Lung (tissue), 16 donors: ENCODE measurements around the gene GET3. TPM values are rescaled to one million over a fixed set of nuclear protein-coding genes. Genes with fewer than 3 reads are reported as not detected.

Source experiments
- ATAC-seq: fragments of 200-7000 bp; cut with Tn5 transposase; one replicate; pipeline ENCODE4 v1.9.1; 2020; ENCODE audit warnings: moderate number of reproducible peaks; ENCODE audit not compliant: insufficient read depth, low FRiP score
- DNase-seq, 3 donors: peaks; one replicate each; pipeline ENCODE4 v3.0.0-alpha.2; 2013 to 2017
- H3K27ac ChIP-seq, 2 donors: one replicate each; pipeline ENCODE4 v1.5.1; 2013; ENCODE audit warnings: mild to moderate bottlenecking in 2 of 2, moderate library complexity in 2 of 2, control low read depth in 1 of 2, inconsistent platforms in 1 of 2, low read depth in 1 of 2, low read length in 1 of 2
- H3K27me3 ChIP-seq, 3 donors: one replicate each; pipeline ENCODE4 v1.5.1; 2013; ENCODE audit warnings: low read length in 2 of 3; ENCODE audit not compliant: control insufficient read depth in 3 of 3, insufficient read depth in 3 of 3
- H3K36me3 ChIP-seq, 4 donors: one replicate each; pipeline ENCODE4 v1.5.1; 2013; ENCODE audit warnings: low read length in 4 of 4, mild to moderate bottlenecking in 1 of 4, moderate library complexity in 1 of 4; ENCODE audit not compliant: control insufficient read depth in 4 of 4, insufficient read depth in 4 of 4
- H3K4me1 ChIP-seq, 5 donors: one replicate each; pipeline ENCODE4 v1.5.1; 2013; ENCODE audit warnings: low read length in 5 of 5, mild to moderate bottlenecking in 2 of 5, moderate library complexity in 1 of 5; ENCODE audit not compliant: control insufficient read depth in 5 of 5, insufficient read depth in 5 of 5
- H3K4me3 ChIP-seq: one replicate; pipeline ENCODE4 v1.5.1; 2013; ENCODE audit warnings: mild to moderate bottlenecking, control low read depth, moderate library complexity
- H3K9ac ChIP-seq, 2 donors: one replicate each; pipeline ENCODE4 v1.5.1; 2013; ENCODE audit warnings: low read length in 2 of 2, control low read depth in 1 of 2; ENCODE audit not compliant: insufficient read depth in 1 of 2
- H3K9me3 ChIP-seq, 4 donors: one replicate each; pipeline ENCODE4 v1.5.1; 2013; ENCODE audit warnings: low read length in 3 of 4, mild to moderate bottlenecking in 1 of 4, moderate library complexity in 1 of 4; ENCODE audit not compliant: control insufficient read depth in 4 of 4, insufficient read depth in 3 of 4
- CTCF ChIP-seq: IDR thresholded peaks from 2 replicates; pipeline ENCODE4 v1.5.1; 2012; ENCODE audit warnings: mild to moderate bottlenecking; ENCODE audit errors: control extremely low read depth, extremely low read depth
- WGBS, 2 donors: extraction: QIAGEN DNeasy Blood & Tissue Kit; methylation state at CpG; one replicate each; pipeline ENCODE4 v1.1.7; 2013; 5-methylcytosine and 5-hydroxymethylcytosine counted together
- long read RNA-seq, 5 donors: transcript quantifications; one replicate each; lab custom pipeline, GENCODE V29; 2026
- polyA plus RNA-seq, 2 donors: library from polyadenylated mRNA; stranded (reverse); fragments of 200-250 nt; gene quantifications; one replicate each; pipeline ENCODE4 v1.2.1, GENCODE V29; 2013
- total RNA-seq, 2 donors: library from RNA; depleted of rRNA in 1 of 2; stranded (reverse); fragments of >200 nt in 1 of 2; gene quantifications; one replicate each; pipeline ENCODE4 v1.2.1, GENCODE V29; 2014 to 2021
- donor health status: control.
- donor health status: control.
- donor health status: Bipolar disorder and iron deficiency.
- donor health status: healthy.
- donor health status: DM: yes; HTN: yes; CAD: no.

GET3 gene
- total RNA-seq (10 to 100 TPM; 33.4 to 75.0 TPM), polyA plus RNA-seq (100 to 1,000 TPM in 1 of 2 donors, 10 to 100 TPM in 1; 78.8 to 112 TPM)
- long read RNA-seq, donor 1, transcript ASNA1-201 (7 exons, 1,280 nt) = major isoform, 18 of 48 reads
- long read RNA-seq, donor 1, partial matches to known transcripts = 27 of 48 reads
- long read RNA-seq, donor 1, other reads (novel, unspliced or antisense) = 0 of 48 reads
- long read RNA-seq, donor 2, transcript ASNA1-201 (7 exons, 1,280 nt) = major isoform, 8 of 8 reads
- long read RNA-seq, donor 2, partial matches to known transcripts = 0 of 8 reads
- long read RNA-seq, donor 2, other reads (novel, unspliced or antisense) = 0 of 8 reads
- long read RNA-seq, donor 3, transcript ASNA1-201 (7 exons, 1,280 nt) = major isoform, 26 of 32 reads
- long read RNA-seq, donor 3, partial matches to known transcripts = 6 of 32 reads
- long read RNA-seq, donor 3, other reads (novel, unspliced or antisense) = 0 of 32 reads
- long read RNA-seq, donor 4, transcript ASNA1-201 (7 exons, 1,280 nt) = major isoform, 13 of 19 reads
- long read RNA-seq, donor 4, partial matches to known transcripts = 6 of 19 reads
- long read RNA-seq, donor 4, other reads (novel, unspliced or antisense) = 0 of 19 reads
- long read RNA-seq, donor 5, transcript ASNA1-201 (7 exons, 1,280 nt) = major isoform, 30 of 51 reads
- long read RNA-seq, donor 5, partial matches to known transcripts = 15 of 51 reads
- long read RNA-seq, donor 5, other reads (novel, unspliced or antisense) = 0 of 51 reads

GRCh38 chr19:12736995-12737834, at the start of gene GET3:
Gene GET3 (plus strand): TSS chr19:12737497. CDS start chr19:12737506, 9 bp downstream.
- peak; percentile 87 for ATAC-seq
- TF ChIP-seq CTCF = no peak
- 1% methylated on average over 29 of the region's 29 CpGs for WGBS, 2 donors
- peak within 1 kb of the TSS; percentile 85 for H3K4me3 ChIP-seq
- no peaks in the 10 kb centered on the region for H3K9me3 ChIP-seq
- H3K27me3 ChIP-seq = no peaks in the 10 kb centered on the region
- peaks cover 7 to 28% (median 10%) of the 10 kb centered on the region in 5 donors for H3K4me1 ChIP-seq
- DNase-seq = peak; percentile 97 to 100 (median 99)
- H3K36me3 ChIP-seq = peaks cover 0 to 7% (median 5%) of the 10 kb centered on the region in 4 donors
- H3K9ac ChIP-seq = peak within 1 kb of the TSS; percentile 87 to 92
- H3K27ac ChIP-seq = peak within 1 kb of the TSS; percentile 77 to 78

GRCh38 chr19:12689012-12689411, 48.3 kb upstream of the GET3 start:
- no peaks in the 10 kb centered on the region for H3K4me1 ChIP-seq
- TF ChIP-seq CTCF = no peak
- ATAC-seq (no peak), DNase-seq (no peak)
- peaks cover 0 to 8% (median 1%) of the 10 kb centered on the region in 4 donors for H3K36me3 ChIP-seq
- no peaks in the 10 kb centered on the region for H3K27me3 ChIP-seq
- no peak overlapping the region for H3K9ac ChIP-seq
- H3K4me3 ChIP-seq = no peak overlapping the region
- 88 to 89% methylated on average over 12 of the region's 12 CpGs for WGBS, 2 donors
- no peak overlapping the region for H3K27ac ChIP-seq
- no peaks in the 10 kb centered on the region for H3K9me3 ChIP-seq

- TF ChIP-seq CTCF = no peak
- DNase-seq (no peak), ATAC-seq (no peak)
- H3K36me3 ChIP-seq = peaks cover 0 to 8% (median 1%) of the 10 kb centered on the region in 4 donors
- 56 to 65% methylated on average over 25 to 26 of the region's 26 CpGs for WGBS, 2 donors
- H3K4me1 ChIP-seq = no peaks in the 10 kb centered on the region
- H3K4me3 ChIP-seq = no peak overlapping the region
- no peak overlapping the region for H3K27ac ChIP-seq
- no peaks in the 10 kb centered on the region for H3K9me3 ChIP-seq
- no peaks in the 10 kb centered on the region for H3K27me3 ChIP-seq
- no peak overlapping the region for H3K9ac ChIP-seq
Measured at GRCh38 chr19:12689581-12690216, 47.6 kb upstream of the GET3 start.
